ENCODE data around the gene REX1BD.

Gene REX1BD

DNA sequence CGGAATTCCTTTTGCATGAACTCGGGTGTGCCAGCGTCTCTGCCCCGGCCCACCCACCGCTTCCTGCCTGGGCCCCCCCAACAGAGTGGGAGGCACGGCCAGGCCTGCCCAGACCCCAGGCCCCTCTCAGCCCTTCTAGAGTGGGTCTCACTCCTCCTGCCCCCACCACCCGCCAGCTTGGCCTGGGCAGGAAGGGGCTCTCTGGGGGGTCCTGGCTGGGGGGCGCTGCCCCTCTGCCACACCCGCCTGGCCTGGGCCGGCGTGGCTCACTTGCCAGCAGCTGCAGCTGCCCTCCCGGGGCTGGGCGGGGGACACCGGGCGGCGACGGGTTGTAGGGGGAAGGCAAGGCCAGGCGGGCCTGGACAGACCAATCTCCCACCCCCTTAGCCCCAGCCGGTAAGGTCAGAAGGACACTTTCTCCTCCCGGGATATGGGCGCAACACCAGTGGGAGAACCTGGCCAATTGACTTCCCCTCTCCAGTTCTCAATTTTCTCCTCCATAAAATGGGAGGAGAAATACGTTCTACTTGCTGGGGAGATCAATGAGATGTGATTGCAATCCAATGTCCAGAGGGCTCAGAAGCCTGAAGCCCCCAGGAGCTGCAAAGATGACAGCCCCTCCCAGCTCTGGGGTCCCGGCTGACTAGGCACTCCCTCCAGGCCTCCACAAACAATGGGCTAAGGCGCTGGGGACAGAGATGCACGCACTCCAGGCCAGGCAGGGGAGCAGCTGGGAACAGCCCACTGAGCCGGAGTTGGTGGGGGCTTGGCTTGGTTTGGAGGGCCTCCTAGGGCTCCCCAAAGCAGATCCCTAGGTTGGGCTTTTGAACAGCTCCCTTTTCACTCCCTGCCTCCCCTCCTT is 15.6 kb downstream of the REX1BD start:
- TF ChIP-seq, protein P1, sequence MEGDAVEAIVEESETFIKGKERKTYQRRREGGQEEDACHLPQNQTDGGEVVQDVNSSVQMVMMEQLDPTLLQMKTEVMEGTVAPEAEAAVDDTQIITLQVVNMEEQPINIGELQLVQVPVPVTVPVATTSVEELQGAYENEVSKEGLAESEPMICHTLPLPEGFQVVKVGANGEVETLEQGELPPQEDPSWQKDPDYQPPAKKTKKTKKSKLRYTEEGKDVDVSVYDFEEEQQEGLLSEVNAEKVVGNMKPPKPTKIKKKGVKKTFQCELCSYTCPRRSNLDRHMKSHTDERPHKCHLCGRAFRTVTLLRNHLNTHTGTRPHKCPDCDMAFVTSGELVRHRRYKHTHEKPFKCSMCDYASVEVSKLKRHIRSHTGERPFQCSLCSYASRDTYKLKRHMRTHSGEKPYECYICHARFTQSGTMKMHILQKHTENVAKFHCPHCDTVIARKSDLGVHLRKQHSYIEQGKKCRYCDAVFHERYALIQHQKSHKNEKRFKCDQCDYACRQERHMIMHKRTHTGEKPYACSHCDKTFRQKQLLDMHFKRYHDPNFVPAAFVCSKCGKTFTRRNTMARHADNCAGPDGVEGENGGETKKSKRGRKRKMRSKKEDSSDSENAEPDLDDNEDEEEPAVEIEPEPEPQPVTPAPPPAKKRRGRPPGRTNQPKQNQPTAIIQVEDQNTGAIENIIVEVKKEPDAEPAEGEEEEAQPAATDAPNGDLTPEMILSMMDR (IDR thresholded peaks at IDR 0.05; ENCODE audit: low read depth, low read length) = no peak
- TF ChIP-seq, protein P2, sequence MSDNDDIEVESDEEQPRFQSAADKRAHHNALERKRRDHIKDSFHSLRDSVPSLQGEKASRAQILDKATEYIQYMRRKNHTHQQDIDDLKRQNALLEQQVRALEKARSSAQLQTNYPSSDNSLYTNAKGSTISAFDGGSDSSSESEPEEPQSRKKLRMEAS (IDR thresholded peaks at IDR 0.05; ENCODE audit: low read depth, low read length) = no peak
- TF ChIP-seq MYC (IDR thresholded peaks at IDR 0.05; ENCODE audit: low read depth, low read length) (no peak), POLR2A (IDR thresholded peaks at IDR 0.05; ENCODE audit: extremely low read depth, insufficient read length) (no peak)
- DNase-seq (ENCODE audit: low read depth) = no peak
- H3K4me3 ChIP-seq (ENCODE audit: low read depth, low read length) = no peak overlapping the region

DNA sequence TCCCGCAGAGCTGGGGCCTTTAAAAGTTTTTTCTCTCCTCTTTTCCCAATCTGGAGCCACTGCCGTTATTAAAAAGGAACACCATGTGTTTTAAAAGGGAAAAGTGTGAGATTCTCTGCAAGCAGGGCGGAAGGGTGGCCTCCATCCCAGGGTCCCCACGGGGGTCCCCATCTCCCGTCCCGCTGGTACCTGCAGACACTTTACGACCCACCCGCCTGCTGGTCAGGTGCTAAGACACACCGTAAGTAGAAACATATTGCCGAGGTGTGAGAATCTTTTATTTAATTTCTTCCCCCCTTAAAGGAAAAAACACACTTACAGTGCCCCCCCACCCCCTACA is 16.2 kb downstream of the REX1BD start:
- H3K4me3 ChIP-seq (ENCODE audit: low read depth, low read length) = no peak overlapping the region
- DNase-seq (ENCODE audit: low read depth) = no peak
- TF ChIP-seq MYC (IDR thresholded peaks at IDR 0.05; ENCODE audit: low read depth, low read length) (no peak), POLR2A (IDR thresholded peaks at IDR 0.05; ENCODE audit: extremely low read depth, insufficient read length) (no peak)
- TF ChIP-seq, protein P1 (IDR thresholded peaks at IDR 0.05; ENCODE audit: low read depth, low read length) = no peak
- TF ChIP-seq, protein P2 (IDR thresholded peaks at IDR 0.05; ENCODE audit: low read depth, low read length) = no peak

DNA sequence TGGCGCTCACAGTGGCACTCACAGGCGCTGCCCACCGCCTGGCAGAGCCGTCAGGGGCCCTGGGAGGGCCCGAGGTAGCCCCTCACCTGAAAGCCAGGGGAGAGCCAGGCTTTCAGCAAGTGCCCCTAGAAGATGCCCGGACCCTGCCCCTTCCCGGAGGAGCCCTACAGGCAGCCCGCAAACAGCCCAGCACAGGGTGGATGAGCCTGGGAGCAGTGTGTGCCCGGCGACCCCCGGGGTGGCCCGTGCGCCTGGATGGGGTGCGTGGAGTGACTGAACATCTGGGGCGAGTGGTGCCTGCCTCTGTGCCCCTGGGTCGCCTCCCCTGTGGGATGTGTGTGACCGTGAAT is 16.6 kb downstream of the REX1BD start:
- H3K4me3 ChIP-seq (ENCODE audit: low read depth, low read length) = no peak overlapping the region
- no peak for DNase-seq (ENCODE audit: low read depth)
- TF ChIP-seq, protein P2 (IDR thresholded peaks at IDR 0.05; ENCODE audit: low read depth, low read length) = no peak
- no peak for TF ChIP-seq MYC (IDR thresholded peaks at IDR 0.05; ENCODE audit: low read depth, low read length)
- no peak for TF ChIP-seq POLR2A (IDR thresholded peaks at IDR 0.05; ENCODE audit: extremely low read depth, insufficient read length)
- TF ChIP-seq, protein P1 (IDR thresholded peaks at IDR 0.05; ENCODE audit: low read depth, low read length) = no peak

DNA sequence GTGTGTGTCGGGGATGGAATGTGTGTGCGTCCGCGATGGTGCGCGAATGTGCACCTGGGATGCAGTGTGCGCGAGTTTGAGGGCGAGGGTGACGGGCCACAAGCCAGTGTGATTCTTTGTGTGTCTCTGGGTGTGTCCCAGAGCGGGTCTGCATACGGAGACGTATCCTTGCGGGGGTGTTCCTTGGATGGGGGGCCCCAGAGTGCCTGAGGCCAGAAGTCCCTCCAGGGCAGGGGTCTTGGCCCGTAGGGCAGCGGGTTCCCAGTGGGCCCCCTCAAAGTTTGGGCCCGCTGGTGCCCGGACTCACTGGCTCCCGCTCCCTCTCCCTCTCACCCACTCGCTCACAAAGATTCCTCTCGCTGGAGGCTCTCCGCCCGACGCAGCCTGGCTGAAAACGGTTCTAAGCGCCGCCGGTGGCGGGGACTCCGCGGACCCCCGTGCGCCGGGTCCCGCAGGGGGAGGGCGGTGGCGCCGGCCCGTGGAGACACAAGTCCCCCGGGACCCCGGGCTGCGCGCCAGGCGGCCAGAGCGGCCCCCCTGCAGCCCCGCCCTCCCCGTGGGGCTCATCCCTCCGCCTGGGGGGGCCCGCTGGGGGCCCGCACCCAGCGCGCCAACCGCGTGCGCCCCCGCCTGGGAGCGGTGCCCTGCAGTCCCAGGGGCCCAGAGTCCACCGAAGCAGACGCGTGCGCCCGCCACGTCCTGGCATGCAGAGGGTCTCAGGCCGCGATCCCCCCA is 17.1 kb downstream of the REX1BD start:
- no peak overlapping the region for H3K4me3 ChIP-seq (ENCODE audit: low read depth, low read length)
- DNase-seq (ENCODE audit: low read depth) = no peak
- TF ChIP-seq, protein P2 (IDR thresholded peaks at IDR 0.05; ENCODE audit: low read depth, low read length) = no peak
- TF ChIP-seq MYC (IDR thresholded peaks at IDR 0.05; ENCODE audit: low read depth, low read length) = no peak
- TF ChIP-seq POLR2A (IDR thresholded peaks at IDR 0.05; ENCODE audit: extremely low read depth, insufficient read length) = no peak
- TF ChIP-seq, protein P1 (IDR thresholded peaks at IDR 0.05; ENCODE audit: low read depth, low read length) = no peak

DNA sequence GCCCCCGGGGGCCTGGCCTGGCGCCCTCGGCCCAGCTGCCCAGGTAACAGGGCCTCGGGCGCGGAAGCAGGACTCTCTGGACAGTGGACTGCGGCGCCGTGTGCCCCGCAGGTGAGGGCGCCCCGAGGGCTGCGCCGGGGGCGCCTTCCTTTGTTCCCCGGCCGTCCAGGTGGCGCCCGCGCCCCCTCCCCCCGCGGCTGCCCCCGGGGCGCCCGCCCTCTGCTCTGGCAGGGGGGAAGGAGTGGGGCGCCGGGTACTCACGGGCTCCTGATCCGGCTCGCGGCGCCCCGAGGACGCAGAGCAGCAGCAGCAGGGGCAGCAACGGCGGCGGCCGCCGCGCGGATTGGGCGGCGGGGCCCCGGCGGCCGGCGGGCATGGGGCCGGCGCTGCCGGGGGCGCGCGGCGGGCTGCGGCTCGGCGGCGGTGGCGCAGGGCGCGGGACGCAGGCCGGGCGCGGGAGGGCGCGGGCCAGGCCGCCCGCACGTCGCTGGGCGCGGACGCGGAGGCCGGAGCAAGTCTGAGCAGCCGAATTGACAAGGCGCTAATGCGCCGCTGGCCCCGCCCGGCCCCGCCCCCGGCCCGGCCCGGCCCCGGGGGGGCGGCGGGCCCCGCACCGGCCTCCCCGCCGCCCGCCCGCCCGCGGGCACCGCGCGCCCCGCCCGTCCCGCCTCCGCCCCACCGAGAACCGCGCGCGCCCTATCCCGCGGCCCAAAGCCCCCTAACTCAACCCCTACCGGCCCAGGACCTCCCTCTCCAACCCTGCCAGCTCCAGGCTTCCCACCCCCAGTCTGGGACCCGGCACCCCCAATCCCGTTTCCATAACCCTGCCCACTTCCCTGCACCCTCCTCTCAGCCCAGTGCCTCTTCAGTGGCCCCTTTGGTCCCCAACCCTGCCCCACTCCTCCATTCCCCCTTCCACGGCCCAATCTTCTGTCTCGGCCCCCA is 18.0 kb downstream of the REX1BD start, which contains the start of gene CRLF1:
CRLF1 (minus strand) TSS at position 519 of the 945 bp plus-strand sequence; CDS start at position 376, 143 bp downstream.
- no peak for DNase-seq (ENCODE audit: low read depth)
- TF ChIP-seq, protein P2 (IDR thresholded peaks at IDR 0.05; ENCODE audit: low read depth, low read length) = no peak
- TF ChIP-seq, protein P1 (IDR thresholded peaks at IDR 0.05; ENCODE audit: low read depth, low read length) = no peak
- TF ChIP-seq MYC (IDR thresholded peaks at IDR 0.05; ENCODE audit: low read depth, low read length) (no peak), POLR2A (IDR thresholded peaks at IDR 0.05; ENCODE audit: extremely low read depth, insufficient read length) (no peak)
- H3K4me3 ChIP-seq (ENCODE audit: low read depth, low read length) = no peak within 1 kb of the TSS
